Measurements from ENCODE around the gene SDHD.
"Not testable (repeated sequence)": the region's sequence is repeated elsewhere in the genome, so short reads cannot be mapped to it uniquely, and the experiment has no call there.

SDHD gene

GRCh38 chr11:112086422-112087191 is at the start of gene SDHD, which contains the start of gene TIMM8B:
TSS of gene SDHD (plus strand) at chr11:112086873. CDS start at chr11:112086908, 35 bp downstream.
TSS of gene TIMM8B (minus strand) at chr11:112086756. CDS start at chr11:112086723, 33 bp downstream.
- ATAC-seq (peak; percentile 93), DNase-seq (peak; percentile 95)

- ATAC-seq (no peak), DNase-seq (no peak)
These were observed 49.1 kb upstream of the SDHD start for GRCh38 chr11:112037527-112037926.

- DNase-seq: no peak
- ATAC-seq: peak; percentile 36
These were observed 44.3 kb upstream of the SDHD start for GRCh38 chr11:112042161-112042960.

GRCh38 chr11:112042961-112043304 is 43.7 kb upstream of the SDHD start:
- ATAC-seq: no peak
- DNase-seq: no peak

GRCh38 chr11:112044961-112045360 is 41.7 kb upstream of the SDHD start:
- DNase-seq: no peak
- no peak for ATAC-seq

GRCh38 chr11:112046647-112047046 is 40.0 kb upstream of the SDHD start:
- not testable (repeated sequence) for ATAC-seq, DNase-seq

- not testable (repeated sequence) for ATAC-seq
These were observed 38.4 kb upstream of the SDHD start for GRCh38 chr11:112048256-112048655.

GRCh38 chr11:112049777-112050176 is 36.9 kb upstream of the SDHD start:
- DNase-seq: no peak
- ATAC-seq: no peak

More at GRCh38 chr11:112048256-112048655, 38.4 kb upstream of the SDHD start:
- DNase-seq: not testable (repeated sequence)

- DNase-seq (no peak), ATAC-seq (no peak)
These were observed 36.0 kb upstream of the SDHD start for GRCh38 chr11:112050721-112051120.

- no peak for ATAC-seq
- DNase-seq: no peak
These were observed 34.9 kb upstream of the SDHD start for GRCh38 chr11:112051768-112052167.

GRCh38 chr11:112057170-112057569 is 29.5 kb upstream of the SDHD start:
- DNase-seq (no peak), ATAC-seq (peak; percentile 57)

GRCh38 chr11:112058103-112058502 is 28.6 kb upstream of the SDHD start:
- DNase-seq (no peak), ATAC-seq (no peak)

- ATAC-seq (no peak), DNase-seq (no peak)
These were observed 23.8 kb upstream of the SDHD start for GRCh38 chr11:112062923-112063322.

- ATAC-seq (peak; percentile 91), DNase-seq (peak; percentile 81)
These were observed 12.5 kb upstream of the SDHD start, which contains the start of the genes NKAPD1 and PIH1D2 for GRCh38 chr11:112073941-112074811. TSS of gene NKAPD1 (plus strand) at chr11:112074299. CDS start at chr11:112075575, 1,276 bp downstream. TSS of gene PIH1D2 (minus strand) at chr11:112074017. CDS start at chr11:112073174, 843 bp downstream.

- DNase-seq (peak; percentile 12), ATAC-seq (peak; percentile 42)
These were observed 3.9 kb upstream of the SDHD start for GRCh38 chr11:112082729-112083128.

GRCh38 chr11:112085822-112086421 is 751 bp upstream of the SDHD start:
- DNase-seq (peak; percentile 37), ATAC-seq (peak; percentile 54)

GRCh38 chr11:112087212-112087611 is 539 bp downstream of the SDHD start:
- DNase-seq (no peak), ATAC-seq (no peak)

- not testable (repeated sequence) for ATAC-seq, DNase-seq
These were observed 8.6 kb downstream of the SDHD start for GRCh38 chr11:112095302-112095701.

- ATAC-seq (no peak), DNase-seq (no peak)
These were observed 9.5 kb downstream of the SDHD start for GRCh38 chr11:112096194-112096593.

- no peak for ATAC-seq
These were observed 11.3 kb downstream of the SDHD start for GRCh38 chr11:112097734-112098528.

GRCh38 chr11:112100462-112100861 is 13.8 kb downstream of the SDHD start:
- no peak for ATAC-seq

More at GRCh38 chr11:112097734-112098528, 11.3 kb downstream of the SDHD start:
- no peak for DNase-seq

More at GRCh38 chr11:112100462-112100861, 13.8 kb downstream of the SDHD start:
- no peak for DNase-seq
